ENCODE data around the gene CLSTN3. TPM values are rescaled to one million over a fixed set of nuclear protein-coding genes. Genes with fewer than 3 reads are reported as not detected.

The CLSTN3 gene
- total and polyA plus RNA-seq, 2 donors (not counting 1 experiment from before 2014, with no cell fraction given) = 11.9 to 23.5 TPM

DNA sequence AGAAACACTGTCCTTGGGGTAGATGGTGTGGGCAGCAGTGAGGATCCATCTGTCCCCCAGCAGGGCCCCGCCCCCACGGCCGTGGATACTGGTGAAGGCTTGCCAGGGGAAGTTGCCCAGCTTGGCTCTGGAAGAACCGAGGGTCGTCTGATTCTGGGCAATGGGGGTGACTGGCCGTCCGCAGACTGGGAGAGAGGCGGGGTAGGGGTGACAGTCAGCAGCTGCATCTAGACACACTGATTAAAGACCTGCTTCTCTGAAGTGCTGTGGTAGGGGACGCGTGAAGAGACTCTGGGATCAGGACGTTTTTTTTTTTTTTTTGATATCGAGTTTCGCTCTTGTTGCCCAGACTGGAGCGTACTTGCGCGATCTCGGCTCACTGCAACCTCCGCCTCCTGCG lies 33.2 kb upstream of the CLSTN3 start:
- H3K27me3 ChIP-seq (ENCODE audit: control insufficient read depth, insufficient read depth, low read length) = no peaks in the 10 kb centered on the region
- TF ChIP-seq EZH2 (IDR thresholded peaks at IDR 0.05; ENCODE audit: low read length, missing control alignments) = no peak
- TF ChIP-seq, protein P1, sequence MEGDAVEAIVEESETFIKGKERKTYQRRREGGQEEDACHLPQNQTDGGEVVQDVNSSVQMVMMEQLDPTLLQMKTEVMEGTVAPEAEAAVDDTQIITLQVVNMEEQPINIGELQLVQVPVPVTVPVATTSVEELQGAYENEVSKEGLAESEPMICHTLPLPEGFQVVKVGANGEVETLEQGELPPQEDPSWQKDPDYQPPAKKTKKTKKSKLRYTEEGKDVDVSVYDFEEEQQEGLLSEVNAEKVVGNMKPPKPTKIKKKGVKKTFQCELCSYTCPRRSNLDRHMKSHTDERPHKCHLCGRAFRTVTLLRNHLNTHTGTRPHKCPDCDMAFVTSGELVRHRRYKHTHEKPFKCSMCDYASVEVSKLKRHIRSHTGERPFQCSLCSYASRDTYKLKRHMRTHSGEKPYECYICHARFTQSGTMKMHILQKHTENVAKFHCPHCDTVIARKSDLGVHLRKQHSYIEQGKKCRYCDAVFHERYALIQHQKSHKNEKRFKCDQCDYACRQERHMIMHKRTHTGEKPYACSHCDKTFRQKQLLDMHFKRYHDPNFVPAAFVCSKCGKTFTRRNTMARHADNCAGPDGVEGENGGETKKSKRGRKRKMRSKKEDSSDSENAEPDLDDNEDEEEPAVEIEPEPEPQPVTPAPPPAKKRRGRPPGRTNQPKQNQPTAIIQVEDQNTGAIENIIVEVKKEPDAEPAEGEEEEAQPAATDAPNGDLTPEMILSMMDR (conservative IDR thresholded peaks at IDR 0.05 in 1 of 2, IDR thresholded peaks at IDR 0.05 in 1 of 2; ENCODE audit: low read depth in 1 of 2, low read length in 2 of 2) = no peak
- no peaks in the 10 kb centered on the region for H3K79me2 ChIP-seq (ENCODE audit: control insufficient read depth, insufficient read depth, low read length)
- H3K4me3 ChIP-seq (replicated peaks in 1 of 4; ENCODE audit: control extremely low read depth in 1 of 4, insufficient read depth in 1 of 4, low read depth in 3 of 4, low read length in 4 of 4) = no peak overlapping the region
- no peaks in the 10 kb centered on the region for H3K9me3 ChIP-seq (ENCODE audit: control insufficient read depth, insufficient read depth, low read depth, low read length)
- peaks cover 8% of the 10 kb centered on the region for H3K4me1 ChIP-seq (ENCODE audit: control insufficient read depth, extremely low read depth, insufficient read depth, low read length)
- H3K27ac ChIP-seq (ENCODE audit: insufficient read depth, low read length) = no peak overlapping the region
- no peak overlapping the region for H2AFZ ChIP-seq (ENCODE audit: low read length)
- peaks cover 9% of the 10 kb centered on the region for H3K36me3 ChIP-seq (ENCODE audit: control insufficient read depth, insufficient read depth, low read length)
- H3K9ac ChIP-seq (ENCODE audit: insufficient read depth, low read length) = no peak overlapping the region
- H4K20me1 ChIP-seq (ENCODE audit: control insufficient read depth, extremely low read depth, insufficient read depth, low read length) = no peaks in the 10 kb centered on the region
- no peak for DNase-seq (ENCODE audit: low read depth in 2 of 2)
- H3K4me2 ChIP-seq (ENCODE audit: extremely low read depth, insufficient read depth, low read length) = no peak overlapping the region

DNA sequence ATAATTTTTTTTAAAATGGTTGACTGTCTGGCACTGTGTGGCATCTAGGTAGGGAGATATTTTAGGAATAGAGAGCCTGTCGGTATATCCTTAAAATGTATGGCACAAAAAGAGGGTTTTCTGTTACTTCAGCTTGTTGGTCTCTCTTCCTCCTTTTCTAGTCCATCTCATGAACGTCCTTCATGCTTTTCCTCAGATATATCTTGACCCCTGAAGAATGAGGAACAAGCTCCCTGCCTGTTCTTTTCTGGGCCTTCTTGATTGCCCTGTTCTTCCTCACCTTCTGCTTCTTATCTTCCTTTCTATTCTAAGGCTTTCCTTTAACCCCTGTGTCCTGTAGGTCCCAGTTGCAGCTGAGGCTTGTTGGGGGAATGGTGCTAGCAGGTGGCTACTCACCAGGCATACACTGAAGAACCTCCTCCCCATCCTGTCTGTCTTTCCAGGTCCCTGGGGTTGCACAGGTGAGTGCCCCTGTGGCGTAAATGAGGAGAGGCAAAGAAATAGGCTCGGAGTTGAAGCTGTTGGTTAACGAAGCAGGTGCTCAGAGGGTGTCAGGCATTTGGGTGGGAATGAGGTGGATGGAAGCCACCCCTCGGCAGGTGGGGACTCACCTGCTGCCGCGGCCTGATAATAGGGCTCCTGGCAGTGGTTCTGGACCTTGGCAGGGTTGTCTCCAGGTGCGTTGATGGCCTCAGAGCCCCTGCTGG lies 30.7 kb upstream of the CLSTN3 start:
- Histone ChIP-seq H3K9me3 (ENCODE audit: control insufficient read depth, insufficient read depth, low read depth, low read length) (no peaks in the 10 kb centered on the region), H3K27me3 (ENCODE audit: control insufficient read depth, insufficient read depth, low read length) (no peaks in the 10 kb centered on the region), H3K27ac (ENCODE audit: insufficient read depth, low read length) (no peak overlapping the region), H3K79me2 (ENCODE audit: control insufficient read depth, insufficient read depth, low read length) (no peaks in the 10 kb centered on the region), H3K4me2 (ENCODE audit: extremely low read depth, insufficient read depth, low read length) (no peak overlapping the region), H3K4me3 (replicated peaks in 1 of 4; ENCODE audit: control extremely low read depth in 1 of 4, insufficient read depth in 1 of 4, low read depth in 3 of 4, low read length in 4 of 4) (no peak overlapping the region), H2AFZ (ENCODE audit: low read length) (no peak overlapping the region), H4K20me1 (ENCODE audit: control insufficient read depth, extremely low read depth, insufficient read depth, low read length) (no peaks in the 10 kb centered on the region), H3K9ac (ENCODE audit: insufficient read depth, low read length) (no peak overlapping the region), H3K4me1 (ENCODE audit: control insufficient read depth, extremely low read depth, insufficient read depth, low read length) (peaks cover 2% of the 10 kb centered on the region), H3K36me3 (ENCODE audit: control insufficient read depth, insufficient read depth, low read length) (peaks cover 10% of the 10 kb centered on the region)
- no peak for TF ChIP-seq EZH2 (IDR thresholded peaks at IDR 0.05; ENCODE audit: low read length, missing control alignments)
- DNase-seq (ENCODE audit: low read depth in 2 of 2) = no peak

DNA sequence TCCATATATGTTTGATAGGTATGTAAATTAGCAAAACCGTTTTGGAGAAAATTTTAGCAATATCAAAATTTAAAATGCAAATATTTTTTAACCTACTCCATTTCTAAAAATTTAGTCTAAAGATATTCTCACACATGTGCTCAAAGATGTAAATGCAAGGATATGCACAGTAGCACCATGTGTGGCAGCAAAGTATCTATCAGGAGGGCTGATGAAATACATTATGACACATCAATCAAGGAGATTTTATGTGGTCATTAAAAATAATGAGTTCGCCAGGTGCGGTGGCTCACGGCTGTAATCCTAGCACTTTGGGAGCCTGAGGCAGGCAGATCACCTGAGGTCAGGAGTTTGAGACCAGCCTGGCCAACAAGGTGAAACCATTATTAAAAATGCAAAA lies 29.9 kb upstream of the CLSTN3 start:
- Histone ChIP-seq H3K4me2 (ENCODE audit: extremely low read depth, insufficient read depth, low read length) (no peak overlapping the region), H2AFZ (ENCODE audit: low read length) (no peak overlapping the region), H3K36me3 (ENCODE audit: control insufficient read depth, insufficient read depth, low read length) (peaks cover 10% of the 10 kb centered on the region), H3K4me3 (replicated peaks in 1 of 4; ENCODE audit: control extremely low read depth in 1 of 4, insufficient read depth in 1 of 4, low read depth in 3 of 4, low read length in 4 of 4) (no peak overlapping the region), H3K9me3 (ENCODE audit: control insufficient read depth, insufficient read depth, low read depth, low read length) (no peaks in the 10 kb centered on the region), H3K4me1 (ENCODE audit: control insufficient read depth, extremely low read depth, insufficient read depth, low read length) (peaks cover 2% of the 10 kb centered on the region), H3K27me3 (ENCODE audit: control insufficient read depth, insufficient read depth, low read length) (no peaks in the 10 kb centered on the region), H3K79me2 (ENCODE audit: control insufficient read depth, insufficient read depth, low read length) (no peaks in the 10 kb centered on the region), H3K27ac (ENCODE audit: insufficient read depth, low read length) (no peak overlapping the region), H3K9ac (ENCODE audit: insufficient read depth, low read length) (no peak overlapping the region), H4K20me1 (ENCODE audit: control insufficient read depth, extremely low read depth, insufficient read depth, low read length) (no peaks in the 10 kb centered on the region)
- DNase-seq (ENCODE audit: low read depth in 2 of 2) = no peak
- TF ChIP-seq, protein P1 (conservative IDR thresholded peaks at IDR 0.05 in 1 of 2, IDR thresholded peaks at IDR 0.05 in 1 of 2; ENCODE audit: low read depth in 1 of 2, low read length in 2 of 2) = no peak
- no peak for TF ChIP-seq EZH2 (IDR thresholded peaks at IDR 0.05; ENCODE audit: low read length, missing control alignments)
